ENCODE measurements around the gene ATXN7L3.
"Not testable (repeated sequence)": the region's sequence is repeated elsewhere in the genome, so short reads cannot be mapped to it uniquely, and the experiment has no call there.

The ATXN7L3 gene

GRCh38 chr17:44164476-44164875 lies 35.2 kb downstream of the ATXN7L3 start:
- TF ChIP-seq CTCF (IDR thresholded peaks at IDR 0.05; ENCODE audit: control insufficient read depth, insufficient read depth, low read depth, low read length, missing control alignments) = no peak
- no peak for DNase-seq (ENCODE audit: low read depth)
- no peak overlapping the region for H3K4me3 ChIP-seq (ENCODE audit: control insufficient read depth, low read depth, low read length)

GRCh38 chr17:44159519-44160210 lies 40.0 kb downstream of the ATXN7L3 start:
- no peak for TF ChIP-seq CTCF (IDR thresholded peaks at IDR 0.05; ENCODE audit: control insufficient read depth, insufficient read depth, low read depth, low read length, missing control alignments)
- DNase-seq (ENCODE audit: low read depth) = no peak
- H3K4me3 ChIP-seq (ENCODE audit: control insufficient read depth, low read depth, low read length) = no peak overlapping the region

GRCh38 chr17:44155488-44155887 lies 44.2 kb downstream of the ATXN7L3 start:
- TF ChIP-seq CTCF (IDR thresholded peaks at IDR 0.05; ENCODE audit: control insufficient read depth, insufficient read depth, low read depth, low read length, missing control alignments) = no peak
- H3K4me3 ChIP-seq (ENCODE audit: control insufficient read depth, low read depth, low read length) = no peak overlapping the region
- DNase-seq (ENCODE audit: low read depth) = no peak

- no peak for TF ChIP-seq CTCF (IDR thresholded peaks at IDR 0.05; ENCODE audit: control insufficient read depth, insufficient read depth, low read depth, low read length, missing control alignments)
- no peak overlapping the region for H3K4me3 ChIP-seq (ENCODE audit: control insufficient read depth, low read depth, low read length)
- DNase-seq (ENCODE audit: low read depth) = no peak
Measured at GRCh38 chr17:44152875-44153274, 46.8 kb downstream of the ATXN7L3 start.

- no peak for DNase-seq (ENCODE audit: low read depth)
Measured at GRCh38 chr17:44149750-44150329, 49.8 kb downstream of the ATXN7L3 start.

GRCh38 chr17:44149066-44149465 lies 50.6 kb downstream of the ATXN7L3 start:
- not testable (repeated sequence) for DNase-seq (ENCODE audit: low read depth); H3K4me3 ChIP-seq (ENCODE audit: control insufficient read depth, low read depth, low read length)

More at GRCh38 chr17:44149750-44150329, 49.8 kb downstream of the ATXN7L3 start:
- H3K4me3 ChIP-seq (ENCODE audit: control insufficient read depth, low read depth, low read length) = no peak overlapping the region
- no peak for TF ChIP-seq CTCF (IDR thresholded peaks at IDR 0.05; ENCODE audit: control insufficient read depth, insufficient read depth, low read depth, low read length, missing control alignments)

GRCh38 chr17:44147812-44148211 lies 51.9 kb downstream of the ATXN7L3 start:
- H3K4me3 ChIP-seq (ENCODE audit: control insufficient read depth, low read depth, low read length) = no peak overlapping the region
- no peak for TF ChIP-seq CTCF (IDR thresholded peaks at IDR 0.05; ENCODE audit: control insufficient read depth, insufficient read depth, low read depth, low read length, missing control alignments)
- no peak for DNase-seq (ENCODE audit: low read depth)

Measured in AG09309 (cell line).